SK-N-SH (cell line): Measurements from ENCODE around the gene PRAMEF17.
"Not testable (repeated sequence)": the region's sequence is repeated elsewhere in the genome, so short reads cannot be mapped to it uniquely, and the experiment has no call there.

Experiments used
- GATA2 ChIP-seq: sonication (generic); formaldehyde crosslinking; IDR thresholded peaks from 2 replicates; pipeline ENCODE4 v1.5.0; 2020; ENCODE audit warnings: mild to moderate bottlenecking, missing genetic modification reagents
- JUND ChIP-seq: IDR thresholded peaks from 2 replicates; pipeline ENCODE4 v1.4.0; 2012
- POLR2AphosphoS5 ChIP-seq: IDR thresholded peaks from 2 replicates; pipeline ENCODE4 v1.6.1; 2012; ENCODE audit warnings: low read depth, low read length
- RAD21 ChIP-seq: IDR thresholded peaks from 2 replicates; pipeline ENCODE4 v1.6.1; 2012; ENCODE audit warnings: mild to moderate bottlenecking, low read length
- TF ChIP-seq, protein P1 (sequence below): IDR thresholded peaks from 2 replicates; pipeline ENCODE4 v1.4.0; 2012; ENCODE audit warnings: low read depth, borderline replicate concordance
- TF ChIP-seq, protein P2 (sequence below): fragments of 150-350 bp; IDR thresholded peaks from 2 replicates; pipeline ENCODE4 v1.6.1; 2017; ENCODE audit warnings: antibody characterized with exemption, low read length, low read depth, borderline replicate concordance
- TF ChIP-seq, protein P3 (sequence below): IDR thresholded peaks from 2 replicates; pipeline ENCODE4 v1.4.0; 2012; ENCODE audit warnings: low read depth
- TF ChIP-seq, protein P4 (sequence below): IDR thresholded peaks from 2 replicates; pipeline ENCODE4 v1.4.0; 2012; ENCODE audit warnings: low read depth, borderline replicate concordance

DNA sequence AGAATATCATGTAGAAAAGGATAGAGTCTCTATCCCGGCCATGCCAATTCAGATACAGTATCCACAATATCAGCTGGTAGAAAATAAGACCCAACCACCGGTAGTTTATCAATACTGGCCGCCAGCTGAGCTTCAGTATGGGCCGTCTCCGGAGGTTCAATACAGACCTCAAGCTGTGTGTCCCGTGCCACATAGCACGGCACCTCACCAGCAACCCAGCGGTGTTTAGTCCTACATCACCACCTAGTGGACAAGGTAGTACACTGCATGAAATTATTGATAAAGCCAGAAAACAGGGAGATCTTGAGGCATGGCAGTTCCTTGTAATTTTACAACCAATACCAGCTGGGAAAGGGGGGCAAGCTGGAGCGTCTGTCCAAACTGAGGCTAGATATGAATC, 35.0 kb upstream of the PRAMEF17 start:
- not testable (repeated sequence) for TF ChIP-seq GATA2 (CRISPR knock-in tag); JUND; POLR2AphosphoS5; RAD21
- TF ChIP-seq, protein P1, sequence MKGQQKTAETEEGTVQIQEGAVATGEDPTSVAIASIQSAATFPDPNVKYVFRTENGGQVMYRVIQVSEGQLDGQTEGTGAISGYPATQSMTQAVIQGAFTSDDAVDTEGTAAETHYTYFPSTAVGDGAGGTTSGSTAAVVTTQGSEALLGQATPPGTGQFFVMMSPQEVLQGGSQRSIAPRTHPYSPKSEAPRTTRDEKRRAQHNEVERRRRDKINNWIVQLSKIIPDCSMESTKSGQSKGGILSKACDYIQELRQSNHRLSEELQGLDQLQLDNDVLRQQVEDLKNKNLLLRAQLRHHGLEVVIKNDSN: not testable (repeated sequence)
- TF ChIP-seq, protein P2, sequence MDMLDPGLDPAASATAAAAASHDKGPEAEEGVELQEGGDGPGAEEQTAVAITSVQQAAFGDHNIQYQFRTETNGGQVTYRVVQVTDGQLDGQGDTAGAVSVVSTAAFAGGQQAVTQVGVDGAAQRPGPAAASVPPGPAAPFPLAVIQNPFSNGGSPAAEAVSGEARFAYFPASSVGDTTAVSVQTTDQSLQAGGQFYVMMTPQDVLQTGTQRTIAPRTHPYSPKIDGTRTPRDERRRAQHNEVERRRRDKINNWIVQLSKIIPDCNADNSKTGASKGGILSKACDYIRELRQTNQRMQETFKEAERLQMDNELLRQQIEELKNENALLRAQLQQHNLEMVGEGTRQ: not testable (repeated sequence)
- TF ChIP-seq, protein P3, sequence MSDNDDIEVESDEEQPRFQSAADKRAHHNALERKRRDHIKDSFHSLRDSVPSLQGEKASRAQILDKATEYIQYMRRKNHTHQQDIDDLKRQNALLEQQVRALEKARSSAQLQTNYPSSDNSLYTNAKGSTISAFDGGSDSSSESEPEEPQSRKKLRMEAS: not testable (repeated sequence)
- TF ChIP-seq, protein P4, sequence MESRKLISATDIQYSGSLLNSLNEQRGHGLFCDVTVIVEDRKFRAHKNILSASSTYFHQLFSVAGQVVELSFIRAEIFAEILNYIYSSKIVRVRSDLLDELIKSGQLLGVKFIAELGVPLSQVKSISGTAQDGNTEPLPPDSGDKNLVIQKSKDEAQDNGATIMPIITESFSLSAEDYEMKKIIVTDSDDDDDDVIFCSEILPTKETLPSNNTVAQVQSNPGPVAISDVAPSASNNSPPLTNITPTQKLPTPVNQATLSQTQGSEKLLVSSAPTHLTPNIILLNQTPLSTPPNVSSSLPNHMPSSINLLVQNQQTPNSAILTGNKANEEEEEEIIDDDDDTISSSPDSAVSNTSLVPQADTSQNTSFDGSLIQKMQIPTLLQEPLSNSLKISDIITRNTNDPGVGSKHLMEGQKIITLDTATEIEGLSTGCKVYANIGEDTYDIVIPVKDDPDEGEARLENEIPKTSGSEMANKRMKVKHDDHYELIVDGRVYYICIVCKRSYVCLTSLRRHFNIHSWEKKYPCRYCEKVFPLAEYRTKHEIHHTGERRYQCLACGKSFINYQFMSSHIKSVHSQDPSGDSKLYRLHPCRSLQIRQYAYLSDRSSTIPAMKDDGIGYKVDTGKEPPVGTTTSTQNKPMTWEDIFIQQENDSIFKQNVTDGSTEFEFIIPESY: not testable (repeated sequence)
